Smooth muscle cell of the umbilical artery (primary cell): ENCODE measurements around the gene DLL3. TPM values are rescaled to one million over a fixed set of nuclear protein-coding genes. Genes with fewer than 3 reads are reported as not detected.

Experiments
- total RNA-seq: library from RNA; depleted of rRNA; stranded (reverse); fragments of >200 nt; gene quantifications from 2 replicates; pipeline ENCODE4 v1.2.3, GENCODE V29; 2014

DLL3 gene, protein sequence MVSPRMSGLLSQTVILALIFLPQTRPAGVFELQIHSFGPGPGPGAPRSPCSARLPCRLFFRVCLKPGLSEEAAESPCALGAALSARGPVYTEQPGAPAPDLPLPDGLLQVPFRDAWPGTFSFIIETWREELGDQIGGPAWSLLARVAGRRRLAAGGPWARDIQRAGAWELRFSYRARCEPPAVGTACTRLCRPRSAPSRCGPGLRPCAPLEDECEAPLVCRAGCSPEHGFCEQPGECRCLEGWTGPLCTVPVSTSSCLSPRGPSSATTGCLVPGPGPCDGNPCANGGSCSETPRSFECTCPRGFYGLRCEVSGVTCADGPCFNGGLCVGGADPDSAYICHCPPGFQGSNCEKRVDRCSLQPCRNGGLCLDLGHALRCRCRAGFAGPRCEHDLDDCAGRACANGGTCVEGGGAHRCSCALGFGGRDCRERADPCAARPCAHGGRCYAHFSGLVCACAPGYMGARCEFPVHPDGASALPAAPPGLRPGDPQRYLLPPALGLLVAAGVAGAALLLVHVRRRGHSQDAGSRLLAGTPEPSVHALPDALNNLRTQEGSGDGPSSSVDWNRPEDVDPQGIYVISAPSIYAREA
- under 0.01 and 0.32 TPM in 2 replicates for total RNA-seq

DNA sequence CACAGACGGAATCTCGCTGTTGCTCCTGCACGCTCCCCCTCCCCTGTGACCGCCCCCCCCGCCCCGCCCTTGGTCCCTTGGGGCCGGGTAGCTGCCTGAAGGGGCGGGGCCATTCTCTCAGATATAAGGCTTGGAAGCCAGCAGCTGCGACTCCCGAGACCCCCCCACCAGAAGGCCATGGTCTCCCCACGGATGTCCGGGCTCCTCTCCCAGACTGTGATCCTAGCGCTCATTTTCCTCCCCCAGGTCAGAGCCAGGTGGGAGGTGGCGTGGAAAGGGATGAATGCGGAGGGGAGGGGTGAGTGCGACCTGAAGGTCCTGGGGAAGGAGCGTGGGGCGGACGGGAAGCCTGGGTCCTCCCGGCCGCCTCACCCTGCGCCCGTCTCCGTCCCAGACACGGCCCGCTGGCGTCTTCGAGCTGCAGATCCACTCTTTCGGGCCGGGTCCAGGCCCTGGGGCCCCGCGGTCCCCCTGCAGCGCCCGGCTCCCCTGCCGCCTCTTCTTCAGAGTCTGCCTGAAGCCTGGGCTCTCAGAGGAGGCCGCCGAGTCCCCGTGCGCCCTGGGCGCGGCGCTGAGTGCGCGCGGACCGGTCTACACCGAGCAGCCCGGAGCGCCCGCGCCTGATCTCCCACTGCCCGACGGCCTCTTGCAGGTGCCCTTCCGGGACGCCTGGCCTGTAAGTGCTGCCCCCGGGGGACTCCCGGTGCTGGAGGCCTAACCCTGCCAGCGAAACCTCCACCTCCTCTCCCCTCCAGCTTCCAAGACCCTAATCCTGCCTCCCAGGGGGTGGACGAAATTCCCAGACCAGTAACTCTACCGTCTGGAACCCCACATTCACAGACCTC lies at the start of gene DLL3:
TSS of gene DLL3 (plus strand) at position 150 of the 845 bp plus-strand sequence. CDS start at position 178, 28 bp downstream.

DNA sequence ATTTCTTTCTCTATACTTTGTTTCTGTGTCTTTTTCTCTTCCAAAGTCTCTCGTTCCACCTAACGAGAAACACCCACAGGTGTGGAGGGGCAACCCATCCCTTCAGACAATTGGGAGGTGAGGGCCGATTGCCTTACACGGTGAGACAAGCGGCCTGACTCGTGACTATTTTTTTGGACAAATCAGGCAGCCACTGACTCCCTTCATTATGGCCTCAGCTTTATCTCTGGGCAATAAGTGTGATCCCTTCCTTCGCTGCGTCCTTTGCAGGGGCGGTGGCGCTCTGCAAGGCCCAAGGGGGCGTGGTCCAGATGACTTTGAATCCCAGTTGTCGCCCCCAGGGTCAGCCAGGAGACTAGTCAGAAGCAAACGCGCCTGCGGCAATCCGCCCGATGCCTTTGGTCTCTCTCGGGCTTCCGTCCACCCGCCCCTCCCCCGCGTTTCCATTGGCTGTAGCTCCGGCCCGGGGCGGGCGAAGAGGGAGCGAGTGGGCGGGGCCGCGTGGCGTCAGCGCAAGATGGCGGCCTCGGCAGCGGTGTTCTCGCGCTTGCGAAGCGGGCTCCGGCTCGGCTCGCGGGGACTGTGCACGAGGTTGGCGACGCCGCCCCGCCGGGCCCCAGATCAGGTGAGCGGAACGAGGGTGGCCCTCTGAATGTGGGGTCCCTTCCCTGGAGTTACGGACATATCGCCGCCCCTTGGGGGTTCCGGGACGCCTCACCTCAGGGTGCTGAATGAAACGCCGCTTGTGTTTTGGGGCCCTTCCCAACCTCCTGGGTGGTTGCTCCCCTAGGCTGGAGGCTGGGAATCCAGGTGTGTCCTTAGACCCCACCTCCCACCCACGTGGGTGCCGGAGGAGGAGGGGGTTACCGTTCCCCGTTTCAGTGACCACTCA lies 18.2 kb upstream of the DLL3 start, which contains the start of gene TIMM50:
TSS of gene TIMM50 (plus strand) at position 502 of the 892 bp plus-strand sequence. CDS start at position 518, 16 bp downstream.

DNA sequence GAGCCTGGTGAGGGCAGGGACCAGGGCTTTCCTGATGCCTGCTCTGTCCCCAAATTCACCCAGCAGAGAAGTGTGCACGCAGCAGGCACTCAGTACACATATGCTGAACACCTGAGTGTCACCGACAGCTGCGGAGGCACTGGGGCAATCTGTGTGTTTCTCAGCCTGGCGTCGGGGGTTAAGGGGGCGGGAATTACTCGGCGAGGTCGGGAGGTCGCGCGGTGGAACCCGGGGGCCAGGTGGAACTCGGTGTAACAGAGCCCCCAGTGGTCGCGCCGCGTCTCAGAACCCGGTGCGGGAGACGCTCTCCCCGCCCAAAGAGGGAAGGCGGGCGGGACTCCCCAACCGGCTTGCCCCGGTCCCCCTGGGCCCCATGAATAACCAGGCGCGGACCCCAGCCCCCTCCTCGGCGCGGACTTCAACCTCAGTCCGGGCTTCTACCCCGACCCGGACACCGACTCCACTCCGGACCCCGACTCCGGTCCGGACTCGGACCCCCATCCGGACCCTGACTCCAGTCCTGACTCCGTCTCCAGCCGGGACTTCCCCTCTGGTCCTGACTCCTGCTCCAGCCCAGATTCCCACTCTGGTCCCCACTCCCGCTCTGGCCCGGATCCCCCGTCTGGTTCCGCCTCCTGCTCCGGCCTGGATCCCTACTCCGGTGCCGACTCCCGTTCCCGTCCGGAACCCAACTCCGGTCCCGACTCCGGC lies 16.2 kb downstream of the DLL3 start, which contains the start of gene SELENOV:
TSS of gene SELENOV (plus strand) at position 300 of the 711 bp plus-strand sequence. CDS start at position 374, 74 bp downstream.

DNA sequence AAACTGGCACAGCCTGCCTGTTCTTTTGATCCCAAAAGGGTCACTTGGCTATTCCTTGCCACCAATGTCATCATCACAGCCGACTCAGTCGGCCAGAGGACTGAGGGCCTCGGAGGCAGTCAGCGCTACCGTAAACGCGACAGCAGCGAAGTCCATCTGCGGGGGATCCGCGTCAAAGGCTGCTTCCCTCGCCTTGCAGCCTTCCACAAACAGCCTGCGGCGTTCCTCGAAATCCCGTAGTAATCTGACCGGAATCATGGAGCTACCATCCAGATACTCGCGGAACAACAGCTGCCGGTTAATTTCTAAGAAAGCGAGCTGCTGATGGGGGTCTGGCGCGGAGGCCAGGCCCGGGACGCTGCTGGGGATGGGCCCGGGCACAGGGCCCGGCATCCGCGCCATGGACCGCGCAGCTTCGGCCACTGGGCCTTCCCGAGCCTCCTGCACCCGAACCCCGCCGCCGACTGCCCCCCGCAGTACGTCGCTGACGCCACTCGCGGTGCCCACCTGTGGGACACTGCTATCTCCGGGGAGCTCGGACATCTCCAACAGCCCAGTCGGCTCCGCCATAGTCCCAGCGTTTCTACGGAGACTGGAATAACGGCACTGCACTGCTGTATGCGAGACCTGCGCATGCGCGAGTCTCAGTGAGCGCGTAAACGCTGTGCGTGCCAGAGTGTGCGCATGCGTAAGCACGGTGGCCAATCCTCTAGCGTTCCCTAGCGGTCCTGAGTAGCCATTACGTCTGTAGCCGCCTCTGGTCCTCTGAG lies 33.7 kb downstream of the DLL3 start, which contains the start of gene EID2B:
TSS of gene EID2B (minus strand) at position 620 of the 770 bp plus-strand sequence. CDS start at position 570, 50 bp downstream.

DNA sequence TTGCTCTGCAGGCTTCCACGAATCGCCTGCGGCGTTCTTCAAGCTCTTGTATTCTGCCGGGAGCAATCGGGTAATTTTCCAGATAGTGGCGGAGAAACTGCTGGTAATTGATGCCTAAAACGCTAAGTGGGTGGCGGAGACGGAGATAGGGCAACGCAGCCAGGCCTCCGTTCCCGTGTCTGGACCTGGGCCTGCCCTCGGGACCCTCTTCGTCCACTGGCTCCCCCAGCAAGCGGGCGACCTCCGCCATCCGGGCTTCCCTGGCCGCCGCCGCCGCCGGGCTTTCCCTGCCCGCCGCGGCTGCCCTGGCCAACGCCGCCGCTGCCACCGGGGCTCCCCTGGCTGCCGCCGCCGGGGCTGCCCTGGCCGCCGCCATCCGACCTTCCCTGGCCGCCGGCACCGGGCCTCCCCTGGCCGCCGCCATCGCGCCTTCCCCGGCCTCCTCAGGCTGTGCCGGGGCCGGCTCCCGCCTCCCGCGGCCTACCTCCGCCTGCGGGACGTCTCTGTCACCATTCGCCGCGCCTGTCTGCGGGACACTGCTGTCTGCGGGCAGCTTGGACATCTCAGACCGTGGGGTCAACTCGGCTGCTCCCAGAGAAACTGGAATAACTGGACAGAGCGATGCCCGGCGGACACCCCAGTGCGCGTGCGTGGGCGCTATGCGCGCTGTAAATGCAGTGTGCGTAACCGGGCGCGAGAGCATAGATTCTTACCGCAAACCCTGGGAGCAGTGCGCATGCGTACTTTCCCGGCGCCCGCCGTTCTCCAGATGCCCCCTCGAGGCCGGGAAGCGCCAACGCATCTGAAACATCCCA lies 41.0 kb downstream of the DLL3 start, which contains the start of gene EID2:
TSS of gene EID2 (minus strand) at position 644 of the 815 bp plus-strand sequence. CDS start at position 562, 82 bp downstream.

Other genes starting within 250 kb of the DLL3 start
- gene IFNL2, start 230.6 kb upstream of the DLL3 start, total RNA-seq, result not detected in 2 replicates
- gene IFNL1, start 202.5 kb upstream of the DLL3 start, total RNA-seq, result not detected in 2 replicates
- 0.51 and 0.59 TPM in 2 replicates for gene LRFN1, start 178.1 kb upstream of the DLL3 start, total RNA-seq
- gene GMFG, start 162.9 kb upstream of the DLL3 start, total RNA-seq, result not detected in 2 replicates
- 56.7 and 100 TPM in 2 replicates for gene SAMD4B, start 156.5 kb upstream of the DLL3 start, total RNA-seq
- gene PAF1, start 107.8 kb upstream of the DLL3 start, total RNA-seq, result 20.6 and 24.1 TPM in 2 replicates
- gene MED29, start 107.6 kb upstream of the DLL3 start, total RNA-seq, result 15.1 and 19.5 TPM in 2 replicates
- 0.59 and 1.2 TPM in 2 replicates for gene ZFP36, start 92.1 kb upstream of the DLL3 start, total RNA-seq
- gene PLEKHG2, start 86.3 kb upstream of the DLL3 start, total RNA-seq, result 13.4 and 22.7 TPM in 2 replicates
- 22.9 and 43.7 TPM in 2 replicates for gene RPS16, start 63.0 kb upstream of the DLL3 start, total RNA-seq
- 71.0 and 92.6 TPM in 2 replicates for gene SUPT5H, start 53.4 kb upstream of the DLL3 start, total RNA-seq
- 43.9 and 64.5 TPM in 2 replicates for gene TIMM50, start 18.1 kb upstream of the DLL3 start, total RNA-seq
- not detected in 2 replicates for gene SELENOV, start 16.2 kb downstream of the DLL3 start, total RNA-seq
- 1.9 and 3.6 TPM in 2 replicates for gene EID2B, start 33.9 kb downstream of the DLL3 start, total RNA-seq
- gene EID2, start 41.2 kb downstream of the DLL3 start, total RNA-seq, result 8.2 and 9.8 TPM in 2 replicates
- not detected in 2 replicates for gene LGALS13, start 103.6 kb downstream of the DLL3 start, total RNA-seq
- not detected in 2 replicates for gene LGALS16, start 157.0 kb downstream of the DLL3 start, total RNA-seq
- not detected in 2 replicates for gene LGALS14, start 205.5 kb downstream of the DLL3 start, total RNA-seq
- not detected in 2 replicates for gene CLC, start 239.1 kb downstream of the DLL3 start, total RNA-seq